ENCODE data around the gene CYP3A7.

DNA sequence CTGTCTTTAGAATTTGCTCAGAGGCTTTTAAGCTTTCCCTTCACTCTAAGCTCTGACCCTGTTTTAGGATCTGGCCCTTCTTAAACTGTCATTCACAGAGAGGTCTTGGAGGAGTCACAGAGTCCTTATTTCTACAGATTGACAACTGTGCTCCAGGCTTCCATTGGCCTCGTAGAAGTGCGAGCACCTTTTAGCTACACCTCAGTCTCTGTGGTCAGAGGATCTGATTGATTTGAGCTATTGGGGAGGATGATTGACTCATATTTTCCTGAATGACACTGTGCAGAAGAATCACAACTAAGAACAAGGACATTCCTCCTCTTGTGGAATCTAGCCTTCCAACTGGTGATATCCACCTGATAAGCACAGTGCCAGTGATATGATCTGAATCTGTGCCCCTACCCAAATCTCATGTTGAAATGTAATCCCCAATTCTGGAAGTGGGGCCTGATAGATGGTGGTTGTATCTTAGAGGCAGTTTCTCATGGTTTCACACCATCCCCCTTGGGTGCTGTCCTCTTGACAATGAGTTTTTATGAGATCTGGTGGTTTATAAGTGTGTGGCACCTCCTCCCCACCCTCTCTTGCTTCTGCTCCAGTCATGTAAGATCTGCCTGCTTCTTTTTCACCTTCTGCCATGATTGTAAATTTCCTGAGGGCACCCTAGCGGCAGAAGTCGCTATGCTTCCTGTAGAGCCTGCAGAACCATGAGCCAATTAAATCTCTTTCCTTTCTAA, 3.2 kb downstream of the CYP3A7 start:
- TF ChIP-seq, protein P1, sequence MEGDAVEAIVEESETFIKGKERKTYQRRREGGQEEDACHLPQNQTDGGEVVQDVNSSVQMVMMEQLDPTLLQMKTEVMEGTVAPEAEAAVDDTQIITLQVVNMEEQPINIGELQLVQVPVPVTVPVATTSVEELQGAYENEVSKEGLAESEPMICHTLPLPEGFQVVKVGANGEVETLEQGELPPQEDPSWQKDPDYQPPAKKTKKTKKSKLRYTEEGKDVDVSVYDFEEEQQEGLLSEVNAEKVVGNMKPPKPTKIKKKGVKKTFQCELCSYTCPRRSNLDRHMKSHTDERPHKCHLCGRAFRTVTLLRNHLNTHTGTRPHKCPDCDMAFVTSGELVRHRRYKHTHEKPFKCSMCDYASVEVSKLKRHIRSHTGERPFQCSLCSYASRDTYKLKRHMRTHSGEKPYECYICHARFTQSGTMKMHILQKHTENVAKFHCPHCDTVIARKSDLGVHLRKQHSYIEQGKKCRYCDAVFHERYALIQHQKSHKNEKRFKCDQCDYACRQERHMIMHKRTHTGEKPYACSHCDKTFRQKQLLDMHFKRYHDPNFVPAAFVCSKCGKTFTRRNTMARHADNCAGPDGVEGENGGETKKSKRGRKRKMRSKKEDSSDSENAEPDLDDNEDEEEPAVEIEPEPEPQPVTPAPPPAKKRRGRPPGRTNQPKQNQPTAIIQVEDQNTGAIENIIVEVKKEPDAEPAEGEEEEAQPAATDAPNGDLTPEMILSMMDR (IDR thresholded peaks at IDR 0.05) = no peak
- no peak for TF ChIP-seq POLR2A (IDR thresholded peaks at IDR 0.05)
